IMR-90 (cell line): ENCODE data around the gene CROCC2. TPM values are rescaled to one million over a fixed set of nuclear protein-coding genes. Genes with fewer than 3 reads are reported as not detected.
A peak's percentile ranks its signal among the peaks of the same experiment; 100 is the strongest.

Experiments used
- ATAC-seq: fragments of 200-7000 bp; cut with Tn5 transposase; 2 replicates; pipeline ENCODE4 v1.9.1; 2020; ENCODE audit warnings: low read depth, mild to moderate bottlenecking, moderate library complexity
- BruUV-seq: library from RNA; stranded (reverse); fragments of 400-500 nt; replicated peaks from 2 replicates; lab custom pipeline; 2021; lab: Mats Ljungman, UMichigan
- CTCF ChIA-PET: fragments of 300-600 bp; formaldehyde crosslinking; extraction: SDS; loops from one replicate; lab custom pipeline; 2021; ENCODE audit warnings: antibody characterized with exemption; lab: Yijun Ruan, JAX
- POLR2A ChIA-PET: fragments of 300-600 bp; sonication (Branson Sonifier 250); formaldehyde crosslinking; loops from one replicate; lab custom pipeline; 2022; ENCODE audit warnings: antibody characterized with exemption; ENCODE audit not compliant: unreplicated experiment; lab: Charles Lee
- DNase-seq: peaks from one replicate; pipeline ENCODE4 v3.0.0; 2013
- H2AFZ ChIP-seq: replicated peaks from 2 replicates; pipeline ENCODE3; 2013; ENCODE audit warnings: low read length, mild to moderate bottlenecking; ENCODE audit not compliant: poor library complexity
- H2AK5ac ChIP-seq: 2 replicates; pipeline ENCODE4 v1.6.1; 2013; ENCODE audit warnings: low read depth, low read length, inconsistent platforms
- H2AK9ac ChIP-seq: replicated peaks from 2 replicates; pipeline ENCODE3; 2013; ENCODE audit warnings: mild to moderate bottlenecking, low read depth, low read length, moderate library complexity; ENCODE audit not compliant: poor library complexity
- H2BK120ac ChIP-seq: 2 replicates; pipeline ENCODE4 v1.6.1; 2013; ENCODE audit warnings: low read depth, low read length, inconsistent platforms
- H2BK15ac ChIP-seq: 3 replicates; pipeline ENCODE4 v1.6.1; 2013; ENCODE audit warnings: low read depth, low read length, inconsistent platforms
- H2BK20ac ChIP-seq: 2 replicates; pipeline ENCODE4 v1.6.1; 2013; ENCODE audit warnings: low read depth, mild to moderate bottlenecking, inconsistent platforms, low read length, moderate library complexity
- H2BK5ac ChIP-seq: 2 replicates; pipeline ENCODE4 v1.6.1; 2013; ENCODE audit warnings: mild to moderate bottlenecking, low read depth, low read length, inconsistent platforms; ENCODE audit not compliant: poor library complexity, severe bottlenecking
- H3K14ac ChIP-seq: replicated peaks from 2 replicates; pipeline ENCODE4 v1.6.1; 2013; ENCODE audit warnings: low read depth, low read length, inconsistent platforms
- H3K18ac ChIP-seq: 2 replicates; pipeline ENCODE4 v1.6.1; 2013; ENCODE audit warnings: low read depth, low read length, control low read depth
- H3K23ac ChIP-seq: 2 replicates; pipeline ENCODE4 v1.6.1; 2013; ENCODE audit warnings: low read depth, low read length, inconsistent platforms
- H3K27ac ChIP-seq: 2 replicates; pipeline ENCODE4 v1.5.1; 2013; ENCODE audit warnings: mild to moderate bottlenecking, control low read depth, low read length; ENCODE audit not compliant: insufficient read depth
- H3K27me3 ChIP-seq: 2 replicates; pipeline ENCODE4 v1.6.1; 2013; ENCODE audit warnings: low read length; ENCODE audit not compliant: control insufficient read depth, insufficient read depth
- H3K36me3 ChIP-seq: 2 replicates; pipeline ENCODE4 v1.6.1; 2013; ENCODE audit warnings: low read length, mixed read lengths; ENCODE audit not compliant: control insufficient read depth, insufficient read depth
- H3K4ac ChIP-seq: 2 replicates; pipeline ENCODE4 v1.6.1; 2013; ENCODE audit warnings: low read depth, low read length, inconsistent platforms
- H3K4me1 ChIP-seq: 2 replicates; pipeline ENCODE4 v1.6.1; 2013; ENCODE audit warnings: low read length, mixed read lengths; ENCODE audit not compliant: control insufficient read depth, insufficient read depth
- H3K4me2 ChIP-seq: 2 replicates; pipeline ENCODE4 v1.6.1; 2013; ENCODE audit warnings: low read depth, mild to moderate bottlenecking, control low read depth, low read length, moderate library complexity
- H3K4me3 ChIP-seq: 2 replicates; pipeline ENCODE4 v1.5.1; 2013; ENCODE audit warnings: low read depth, mild to moderate bottlenecking, control low read depth, low read length, moderate library complexity; ENCODE audit not compliant: insufficient read depth
- H3K56ac ChIP-seq: 2 replicates; pipeline ENCODE4 v1.6.1; 2013; ENCODE audit warnings: low read length, inconsistent platforms; ENCODE audit not compliant: insufficient read depth; ENCODE audit errors: extremely low read depth
- H3K79me1 ChIP-seq, 2 experiments: 2 replicates each; pipeline ENCODE4 v1.6.1; 2013; ENCODE audit warnings: low read length in 2 of 2, inconsistent platforms in 1 of 2, low read depth in 1 of 2
- H3K9ac ChIP-seq: 2 replicates; pipeline ENCODE4 v1.6.1; 2013; ENCODE audit warnings: low read depth, low read length, control low read depth
- H3K9me1 ChIP-seq: 2 replicates; pipeline ENCODE4 v1.6.1; 2013; ENCODE audit warnings: low read length, inconsistent platforms; ENCODE audit not compliant: insufficient read depth
- H3K9me3 ChIP-seq: 2 replicates; pipeline ENCODE4 v1.6.1; 2013; ENCODE audit warnings: low read length; ENCODE audit not compliant: control insufficient read depth, insufficient read depth
- H4K20me1 ChIP-seq: 2 replicates; pipeline ENCODE4 v1.6.1; 2013; ENCODE audit warnings: low read length, inconsistent platforms; ENCODE audit not compliant: insufficient read depth
- H4K5ac ChIP-seq: 2 replicates; pipeline ENCODE4 v1.6.1; 2013; ENCODE audit warnings: mild to moderate bottlenecking, low read depth, low read length, control low read depth
- H4K8ac ChIP-seq, 2 experiments: 2 replicates each; pipeline ENCODE4 v1.6.1; 2013; ENCODE audit warnings: low read depth in 2 of 2, low read length in 2 of 2, control low read depth in 1 of 2, inconsistent platforms in 1 of 2
- H4K91ac ChIP-seq: 2 replicates; pipeline ENCODE4 v1.6.1; 2013; ENCODE audit warnings: low read depth, low read length, inconsistent platforms; ENCODE audit not compliant: insufficient read depth
- CEBPB ChIP-seq: IDR thresholded peaks from 2 replicates; pipeline ENCODE4 v1.6.1; 2012; ENCODE audit warnings: low read depth, low read length, improper control_type of control experiment
- MAZ ChIP-seq: IDR thresholded peaks from 2 replicates; pipeline ENCODE4 v1.6.1; 2012; ENCODE audit warnings: low read depth, mild to moderate bottlenecking, low read length, improper control_type of control experiment, moderate library complexity, borderline replicate concordance
- POLR2A ChIP-seq: IDR thresholded peaks from 2 replicates; pipeline ENCODE4 v1.6.1; 2012; ENCODE audit warnings: mild to moderate bottlenecking, low read depth, low read length
- SMC3 ChIP-seq: fragments of 150-350 bp; IDR thresholded peaks from 2 replicates; pipeline ENCODE4 v1.6.1; 2016; ENCODE audit warnings: low read depth, mild to moderate bottlenecking, antibody characterized with exemption, low read length, moderate library complexity
- WGBS, 2 experiments: methylation state at CpG; one replicate each; pipeline versions ENCODE4 v1.1.5 to v1.1.7; 2013; ENCODE audit warnings: missing lambda C conversion rate in 2 of 2; ENCODE audit not compliant: insufficient read length in 1 of 2; ENCODE audit errors: extremely low coverage in 2 of 2; 5-methylcytosine and 5-hydroxymethylcytosine counted together
- dilution Hi-C: fragments of 300-500 bp; cut with HindIII; formaldehyde crosslinking; loops from one replicate; pipeline ENCODE4 v1.14.3; 2018; ENCODE audit warnings: low sequenced_read_pairs; ENCODE audit not compliant: unreplicated experiment
- in situ Hi-C: fragments of 300-500 bp; cut with MboI; formaldehyde crosslinking; loops from 3 replicates; pipeline ENCODE4 v1.14.3; 2019; ENCODE audit warnings: low sequenced_read_pairs, inconsistent platforms, mixed read lengths
- intact Hi-C: fragments of 100-400 bp; cut with micrococcal nuclease; formaldehyde crosslinking; loops from 2 replicates; pipeline ENCODE4 v1.10.0; 2022
- polyA plus RNA-seq, 3 experiments: library from polyadenylated mRNA; depleted of rRNA; stranded (reverse); fragments of >200 nt; gene quantifications; 2 replicates each; pipeline ENCODE4 v1.2.3, GENCODE V29; 2012; ENCODE audit warnings: low replicate concordance in 1 of 3
- total RNA-seq: library from RNA; depleted of rRNA; stranded (reverse); fragments of >200 nt; gene quantifications from 2 replicates; pipeline ENCODE4 v1.2.3, GENCODE V29; 2012

Gene CROCC2
- total and polyA plus RNA-seq, 2 of the 4 experiments (the other 2 are of a cell fraction), result not detected

- Histone ChIP-seq H3K56ac (no peak within 1 kb of the TSS), H3K4me3 (no peak within 1 kb of the TSS), H3K9me1 (no peaks in the 10 kb centered on the region), H3K27ac (no peak within 1 kb of the TSS), H3K4me1 (no peaks in the 10 kb centered on the region; the same call in 1 of the 2 replicates), H2AFZ (no peak within 1 kb of the TSS), H2BK15ac (no peak within 1 kb of the TSS), H4K5ac (no peak within 1 kb of the TSS), H3K9me3 (no peaks in the 10 kb centered on the region), H2BK5ac (no peak within 1 kb of the TSS), H2AK5ac (no peak within 1 kb of the TSS), H3K9ac (no peak within 1 kb of the TSS), H4K8ac (no peak within 1 kb of the TSS), H3K27me3 (peaks cover 54% of the 10 kb centered on the region), H4K91ac (no peak within 1 kb of the TSS), H3K23ac (no peak within 1 kb of the TSS), H3K4me2 (no peak within 1 kb of the TSS), H3K36me3 (no peaks in the 10 kb centered on the region), H3K18ac (no peak within 1 kb of the TSS), H2BK20ac (no peak within 1 kb of the TSS), H2AK9ac (peak within 1 kb of the TSS; percentile 42), H2BK120ac (no peak within 1 kb of the TSS), H3K14ac (no peak within 1 kb of the TSS), H3K79me1 (no peaks in the 10 kb centered on the region), H4K20me1 (no peaks in the 10 kb centered on the region), H3K4ac (no peak within 1 kb of the TSS)
- WGBS, 2 experiments, result 29% methylated on average over 6 of the region's 21 CpGs; no CpG with 5 or more reads in 1 of the 2 experiments
- POLR2A ChIA-PET, result no interaction called here
- ATAC-seq (no peak), DNase-seq (peak; percentile 10)
- in situ Hi-C loops, result loop anchor here (25.0 kb wide), 1 partner anchor 794 kb away; no protein-coding TSS in a partner anchor
- no TSS peak for BruUV-seq
- dilution Hi-C loops, result no loop called here
- CTCF ChIA-PET, result no interaction called here
- intact Hi-C loops, result no loop called here
- TF ChIP-seq SMC3 (no peak), MAZ (no peak), POLR2A (no peak), CEBPB (peak; percentile 58)
These were observed 37.6 kb upstream of the CROCC2 start, which contains the start of gene AGXT for GRCh38 chr2:240868286-240869108. AGXT (plus strand) TSS chr2:240868824; CDS start chr2:240868866, 42 bp downstream.
